Measurements from ENCODE around the gene THAP7. TPM values are rescaled to one million over a fixed set of nuclear protein-coding genes. Genes with fewer than 3 reads are reported as not detected.
"Not testable (repeated sequence)": the region's sequence is repeated elsewhere in the genome, so short reads cannot be mapped to it uniquely, and the experiment has no call there.

THAP7 gene, protein sequence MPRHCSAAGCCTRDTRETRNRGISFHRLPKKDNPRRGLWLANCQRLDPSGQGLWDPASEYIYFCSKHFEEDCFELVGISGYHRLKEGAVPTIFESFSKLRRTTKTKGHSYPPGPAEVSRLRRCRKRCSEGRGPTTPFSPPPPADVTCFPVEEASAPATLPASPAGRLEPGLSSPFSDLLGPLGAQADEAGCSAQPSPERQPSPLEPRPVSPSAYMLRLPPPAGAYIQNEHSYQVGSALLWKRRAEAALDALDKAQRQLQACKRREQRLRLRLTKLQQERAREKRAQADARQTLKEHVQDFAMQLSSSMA
- 10 to 100 TPM; 19.8 to 54.7 (median 29.5) TPM for total RNA-seq

- peak; percentile 86 to 91 for TF ChIP-seq POLR2A (IDR thresholded peaks at IDR 0.05)
- no peak for TF ChIP-seq CTCF (IDR thresholded peaks at IDR 0.05)
- Histone ChIP-seq H3K27ac (peak within 1 kb of the TSS; percentile 97 to 100 (median 98)), H3K9me3 (no peaks in the 10 kb centered on the region), H3K4me1 (peaks cover 0 to 32% (median 23%) of the 10 kb centered on the region in 4 donors), H3K4me3 (peak within 1 kb of the TSS; percentile 60 to 89 (median 74)), H3K36me3 (peaks cover 0 to 27% (median 0%) of the 10 kb centered on the region in 3 donors), H3K27me3 (no peaks in the 10 kb centered on the region)
- peak; percentile 97 to 99 (median 99) for DNase-seq
Observed at GRCh38 chr22:21001601-21002325, at the start of gene THAP7. Gene THAP7, minus strand, starts transcription at chr22:21002118. Its CDS starts 207 bp downstream, at chr22:21001911.

- DNase-seq, result no peak
Observed at GRCh38 chr22:21051145-21051830, 49.4 kb upstream of the THAP7 start.

DNA sequence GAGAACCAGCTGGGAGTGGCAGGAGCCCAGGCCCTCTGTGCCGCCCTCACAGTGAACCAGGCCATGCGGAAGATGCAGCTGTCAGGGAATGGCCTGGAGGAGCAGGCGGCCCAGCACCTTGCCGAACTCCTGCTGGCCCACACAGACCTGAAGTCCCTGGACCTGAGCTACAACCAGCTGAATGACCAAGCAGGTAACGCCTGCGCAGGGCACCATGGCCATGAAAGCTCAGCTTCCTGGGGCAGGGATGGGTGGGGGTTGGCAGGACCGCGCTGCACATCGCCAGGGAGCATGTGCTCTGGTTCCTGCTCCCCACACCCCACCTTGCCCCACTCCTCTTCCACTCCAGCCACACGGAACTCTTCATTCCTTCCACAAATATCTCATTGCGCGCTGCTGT is 47.0 kb upstream of the THAP7 start:
- not testable (repeated sequence) for H3K27me3 ChIP-seq, H3K36me3 ChIP-seq, DNase-seq, H3K9me3 ChIP-seq, H3K27ac ChIP-seq, H3K4me3 ChIP-seq
- H3K4me1 ChIP-seq, result peaks cover 0 to 16% (median 10%) of the 10 kb centered on the region in 4 donors

More at GRCh38 chr22:21051145-21051830, 49.4 kb upstream of the THAP7 start:
- Histone ChIP-seq H3K9me3 (no peaks in the 10 kb centered on the region), H3K36me3 (no peaks in the 10 kb centered on the region), H3K4me1 (no peaks in the 10 kb centered on the region), H3K4me3 (no peak overlapping the region), H3K27me3 (no peaks in the 10 kb centered on the region), H3K27ac (no peak overlapping the region)
- TF ChIP-seq POLR2A (IDR thresholded peaks at IDR 0.05), result no peak
- TF ChIP-seq CTCF (IDR thresholded peaks at IDR 0.05), result no peak

DNA sequence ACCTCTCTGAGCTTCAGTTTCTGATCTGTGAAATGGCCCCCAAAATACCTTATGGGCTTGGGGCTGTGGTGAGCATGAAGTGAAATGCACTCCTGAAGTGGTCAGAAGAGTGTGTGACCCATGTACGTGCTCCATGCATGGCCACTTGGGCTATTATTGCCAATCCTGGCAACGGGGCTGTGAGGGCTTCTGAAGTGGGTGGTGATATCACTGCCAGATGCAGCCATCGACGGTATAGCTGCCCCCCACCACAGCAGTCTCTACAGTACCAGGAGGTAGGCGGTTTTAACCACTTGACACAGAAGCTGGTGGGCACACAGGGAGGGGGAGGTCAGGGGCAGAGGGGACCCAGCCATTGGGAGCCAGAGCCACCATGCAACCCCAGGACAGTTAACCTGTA is 46.5 kb upstream of the THAP7 start:
- not testable (repeated sequence) for DNase-seq, H3K9me3 ChIP-seq, H3K4me3 ChIP-seq, H3K27ac ChIP-seq, H3K27me3 ChIP-seq, H3K36me3 ChIP-seq
- H3K4me1 ChIP-seq, result peaks cover 0 to 21% (median 10%) of the 10 kb centered on the region in 4 donors

DNA sequence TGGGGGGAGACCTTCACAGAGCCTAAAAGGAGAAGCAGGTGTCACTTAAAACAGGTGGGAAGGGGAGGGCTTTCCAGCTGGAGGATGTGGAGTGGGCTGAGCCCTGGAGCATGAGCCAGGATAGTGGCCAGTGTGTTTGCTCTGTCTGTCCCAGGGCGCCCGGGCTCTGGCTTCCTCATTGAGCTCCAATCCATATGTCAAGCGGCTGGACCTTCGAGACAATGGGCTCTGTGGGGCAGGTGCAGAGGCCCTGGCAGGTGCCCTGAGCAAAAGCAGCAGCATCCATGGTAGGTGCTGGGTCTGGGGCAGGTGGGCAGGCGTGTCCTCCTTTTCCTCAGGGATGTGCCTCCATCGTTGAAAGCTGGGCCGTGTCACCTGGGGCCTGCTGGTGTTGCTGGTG is 45.8 kb upstream of the THAP7 start:
- Histone ChIP-seq H3K36me3 (no peaks in the 10 kb centered on the region), H3K4me1 (peaks cover 0 to 26% (median 10%) of the 10 kb centered on the region in 4 donors), H3K27ac (no peak overlapping the region), H3K9me3 (no peaks in the 10 kb centered on the region), H3K27me3 (no peaks in the 10 kb centered on the region), H3K4me3 (no peak overlapping the region)
- no peak for DNase-seq
- TF ChIP-seq CTCF (IDR thresholded peaks at IDR 0.05), result no peak
- no peak for TF ChIP-seq POLR2A (IDR thresholded peaks at IDR 0.05)

DNA sequence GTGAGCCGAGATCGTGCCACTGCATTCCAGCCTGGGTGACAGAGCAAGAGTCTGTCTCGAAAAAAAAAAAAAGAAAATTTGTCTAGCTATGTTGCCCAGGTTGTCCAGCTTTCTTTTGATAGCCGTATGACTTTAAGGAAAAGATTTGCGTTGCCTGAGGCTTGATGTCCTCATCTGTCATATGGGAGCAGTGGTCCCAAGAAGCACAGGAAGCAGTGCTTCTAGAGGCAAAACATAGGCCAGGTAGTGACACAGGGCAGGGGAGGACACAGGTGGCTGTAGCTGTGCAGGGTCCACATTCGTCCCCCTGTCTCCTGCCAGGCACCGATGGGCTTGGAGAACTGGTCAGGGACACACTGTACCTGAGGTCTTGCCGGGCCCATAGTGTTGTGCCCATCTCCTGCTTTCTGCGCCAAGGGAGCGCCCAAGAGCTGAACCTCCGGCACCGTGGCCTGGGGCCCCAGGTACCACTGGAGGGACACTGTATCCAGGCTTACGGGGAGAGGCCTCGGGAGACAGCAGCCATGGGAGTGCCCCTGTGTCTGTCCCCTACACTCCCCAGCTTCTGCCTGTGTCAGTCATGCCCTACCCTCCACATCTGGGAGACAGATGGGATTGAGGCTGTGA is 45.2 kb upstream of the THAP7 start:
- Histone ChIP-seq H3K9me3 (no peaks in the 10 kb centered on the region), H3K4me3 (no peak overlapping the region), H3K4me1 (peaks cover 0 to 26% (median 10%) of the 10 kb centered on the region in 4 donors), H3K36me3 (no peaks in the 10 kb centered on the region), H3K27ac (no peak overlapping the region), H3K27me3 (no peaks in the 10 kb centered on the region)
- TF ChIP-seq CTCF (IDR thresholded peaks at IDR 0.05) (no peak), POLR2A (IDR thresholded peaks at IDR 0.05) (no peak)
- DNase-seq, result no peak
